CD4-positive, alpha-beta T cell treated with Interleukin-6 for 4 hours (primary cell): ENCODE results near the gene TMC3.
"Not testable (repeated sequence)": the region's sequence is repeated elsewhere in the genome, so short reads cannot be mapped to it uniquely, and the experiment has no call there.

ENCODE experiments used
- DNase-seq: peaks from one replicate; pipeline ENCODE4 v3.0.0-alpha.2; 2020; ENCODE audit warnings: mixed read lengths

Gene TMC3

GRCh38 chr15:81384891-81385720, 11.1 kb upstream of the TMC3 start:
- DNase-seq: no peak

GRCh38 chr15:81381720-81382119, 7.7 kb upstream of the TMC3 start:
- no peak for DNase-seq

- DNase-seq: no peak
Measured at GRCh38 chr15:81380668-81381067, 6.7 kb upstream of the TMC3 start.

DNA sequence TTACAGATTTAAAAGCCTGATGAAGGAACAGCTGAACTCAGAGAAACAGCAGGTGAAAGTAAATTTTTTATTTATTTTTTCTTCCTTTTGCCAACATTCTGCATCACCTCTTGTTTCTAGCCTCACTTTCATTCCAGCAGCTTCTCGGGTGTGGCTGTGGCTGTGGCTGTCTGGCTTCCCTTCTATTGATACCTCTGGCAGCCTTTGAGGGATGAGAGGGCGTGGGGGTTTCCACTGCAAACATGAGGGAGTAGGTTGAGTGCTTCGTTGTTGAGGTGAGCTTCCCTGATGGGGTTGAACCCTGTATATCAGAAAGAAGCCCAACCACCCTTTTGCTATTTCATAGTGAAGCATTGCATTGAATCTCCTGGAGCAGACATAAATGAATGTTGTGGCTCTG, 6.2 kb upstream of the TMC3 start:
- DNase-seq: no peak

DNA sequence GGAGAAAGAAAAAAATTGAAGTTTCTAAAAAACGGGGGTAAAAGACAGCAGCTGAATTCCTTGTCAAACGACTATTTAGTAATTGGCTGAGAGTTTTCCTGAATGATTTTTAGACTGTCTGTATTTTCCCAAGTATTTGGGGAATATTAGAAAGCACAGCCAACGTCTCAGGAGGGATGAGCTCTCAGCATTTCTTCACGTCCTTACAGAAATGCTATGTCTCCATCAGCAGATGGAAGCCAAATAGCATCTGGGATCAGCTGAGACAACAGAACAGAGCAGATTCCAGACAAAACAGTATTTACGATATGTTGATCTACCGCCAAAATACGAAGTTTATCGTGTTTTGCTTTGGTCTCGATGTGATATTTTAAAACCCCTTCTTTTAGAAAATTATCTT, 5.3 kb upstream of the TMC3 start:
- DNase-seq: no peak

GRCh38 chr15:81378443-81378842, 4.4 kb upstream of the TMC3 start:
- no peak for DNase-seq

GRCh38 chr15:81377871-81378270, 3.9 kb upstream of the TMC3 start:
- DNase-seq: no peak

- DNase-seq: no peak
Measured at GRCh38 chr15:81376231-81376630, 2.2 kb upstream of the TMC3 start.

- no peak for DNase-seq
Measured at GRCh38 chr15:81375461-81375860, 1.4 kb upstream of the TMC3 start.

DNA sequence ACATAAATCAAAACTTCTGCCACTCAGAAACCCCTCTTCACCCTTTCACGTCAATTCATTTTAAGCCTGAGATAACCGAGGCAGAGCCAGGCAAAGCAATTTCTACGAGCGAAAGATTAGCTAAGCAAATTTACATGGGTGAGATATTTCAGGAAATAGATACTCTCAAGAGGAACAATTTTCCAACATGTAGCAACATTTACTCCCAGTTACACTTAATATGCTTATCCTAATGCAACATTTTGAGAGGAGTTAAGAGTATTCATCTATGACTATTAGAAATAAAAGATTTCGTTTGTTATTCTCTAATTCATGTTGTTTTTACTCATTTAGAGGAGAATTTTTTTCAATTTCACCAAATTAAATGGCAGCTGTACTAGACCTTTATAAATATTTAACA, 837 bp downstream of the TMC3 start:
- no peak for DNase-seq

DNA sequence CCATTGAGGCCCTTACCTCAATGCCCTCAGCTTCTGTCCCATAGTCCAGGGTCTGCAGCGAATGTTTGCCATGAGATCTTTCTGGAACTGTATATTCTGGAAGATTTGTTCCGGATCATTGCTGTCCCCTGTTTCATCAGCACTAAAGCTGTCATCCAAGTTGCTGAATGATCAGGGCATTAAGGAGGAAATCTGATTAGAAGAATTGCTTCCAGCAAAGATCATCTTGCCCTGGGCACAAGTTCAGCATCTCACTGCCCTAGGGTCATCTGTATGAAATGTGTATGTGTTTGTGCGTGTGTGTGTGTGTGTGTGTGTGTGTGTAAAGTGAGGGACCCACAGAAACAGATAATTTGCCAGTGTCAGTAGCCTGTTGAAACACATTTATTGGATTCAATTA, 1.4 kb downstream of the TMC3 start:
- DNase-seq: no peak

GRCh38 chr15:81363718-81364500, 10.1 kb downstream of the TMC3 start:
- no peak for DNase-seq

GRCh38 chr15:81363276-81363675, 10.7 kb downstream of the TMC3 start:
- DNase-seq: no peak

DNA sequence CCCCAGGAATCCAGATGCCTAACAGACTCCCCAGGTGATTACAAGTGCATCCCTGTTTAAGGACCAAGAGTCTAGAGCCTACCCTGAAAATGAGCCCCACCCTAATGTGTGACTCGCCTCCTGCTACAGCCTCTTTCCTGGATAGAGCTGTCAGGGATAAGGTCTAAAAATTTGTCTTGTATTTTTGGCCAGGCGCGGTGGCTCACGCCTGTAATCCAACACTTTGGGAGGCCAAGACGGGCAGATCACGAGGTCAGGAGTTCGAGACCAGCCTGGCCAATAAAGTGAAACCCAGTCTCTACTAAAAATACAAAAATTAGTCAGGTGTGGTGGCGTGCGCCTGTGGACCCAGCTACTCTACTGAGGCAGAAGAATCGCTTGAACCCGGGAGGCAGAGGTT, 11.2 kb downstream of the TMC3 start:
- no peak for DNase-seq

DNA sequence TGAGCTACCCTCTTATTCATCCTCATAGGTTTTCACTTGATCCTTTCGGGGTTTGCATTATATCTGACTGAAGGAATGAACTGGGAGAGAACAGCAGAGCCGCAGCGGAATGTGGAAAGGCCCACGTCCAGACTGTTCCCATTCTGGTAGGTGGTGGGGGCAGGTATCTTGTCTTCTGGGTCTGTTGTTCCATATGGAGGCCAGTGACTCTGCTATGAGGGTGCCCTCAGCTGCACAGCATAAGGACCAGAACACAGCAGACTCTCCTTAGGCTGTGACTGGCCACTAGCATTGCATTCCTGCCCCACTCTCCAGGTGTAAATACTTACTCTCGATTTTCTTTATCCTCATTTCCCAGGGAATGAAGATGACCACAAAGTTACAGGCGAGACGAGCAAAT, 12.1 kb downstream of the TMC3 start:
- no peak for DNase-seq

GRCh38 chr15:81360491-81360890, 13.5 kb downstream of the TMC3 start:
- DNase-seq: no peak

- no peak for DNase-seq
Measured at GRCh38 chr15:81358248-81358647, 15.8 kb downstream of the TMC3 start.

- DNase-seq: no peak
Measured at GRCh38 chr15:81357180-81357686, 16.8 kb downstream of the TMC3 start.

- no peak for DNase-seq
Measured at GRCh38 chr15:81356252-81356651, 17.8 kb downstream of the TMC3 start.

DNA sequence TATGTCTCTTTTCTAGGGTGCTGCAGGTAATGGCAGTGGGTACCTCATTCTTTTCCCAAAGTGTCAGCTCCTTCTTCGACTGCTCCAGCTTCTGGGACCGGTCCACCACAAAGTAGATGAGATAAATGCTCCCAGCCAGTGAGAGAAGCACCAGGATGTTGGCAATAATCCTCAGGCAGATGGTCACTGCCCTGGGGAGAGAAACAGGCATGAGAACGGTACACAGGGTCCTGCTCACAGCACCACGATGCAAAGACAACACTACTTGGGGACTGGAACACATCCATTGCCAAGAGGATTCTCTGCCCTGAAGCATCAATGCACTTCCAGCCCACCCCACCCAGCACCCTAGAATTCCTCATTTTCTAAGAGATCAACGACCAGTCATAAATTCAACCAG, 22.4 kb downstream of the TMC3 start:
- no peak for DNase-seq

GRCh38 chr15:81349271-81349670, 24.7 kb downstream of the TMC3 start:
- DNase-seq: no peak

DNA sequence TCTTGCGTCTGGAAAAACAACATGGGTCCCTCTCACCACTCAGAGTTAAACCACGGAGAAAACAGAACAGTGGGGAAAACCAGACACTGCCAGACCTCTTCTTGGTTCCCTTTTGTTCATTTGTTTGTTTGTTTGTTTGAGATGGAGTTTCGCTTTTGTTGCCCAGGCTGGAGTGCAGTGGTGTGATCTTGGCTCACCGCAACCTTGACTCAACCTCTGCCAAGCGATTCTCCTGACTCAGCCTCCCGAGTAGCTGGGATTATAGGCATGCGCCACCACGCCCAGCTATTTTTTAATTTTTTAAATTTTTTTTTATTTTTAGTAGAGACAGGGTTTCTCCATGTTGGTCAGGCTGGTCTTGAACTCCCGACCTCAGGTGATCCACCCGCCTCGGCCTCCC, 25.3 kb downstream of the TMC3 start:
- not testable (repeated sequence) for DNase-seq

DNA sequence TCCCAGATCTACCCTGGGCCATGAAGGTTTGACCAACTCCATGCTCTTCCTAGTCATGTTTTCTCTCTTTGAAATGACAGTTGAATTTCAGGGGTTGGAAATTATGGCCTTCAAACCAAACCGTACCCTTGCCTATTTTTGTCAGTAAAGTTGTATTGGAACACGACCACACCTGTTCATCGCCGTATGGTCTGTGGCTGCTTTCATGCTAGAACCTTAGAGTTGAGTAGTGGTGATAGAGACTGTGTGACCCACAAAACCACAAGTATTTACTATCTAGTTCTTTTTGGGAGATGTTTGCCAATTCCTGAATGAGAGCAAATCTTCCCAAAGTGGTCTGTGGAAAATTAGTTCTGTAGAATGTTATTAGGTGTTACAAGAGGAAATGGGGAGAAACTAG, 26.1 kb downstream of the TMC3 start:
- DNase-seq: no peak

DNA sequence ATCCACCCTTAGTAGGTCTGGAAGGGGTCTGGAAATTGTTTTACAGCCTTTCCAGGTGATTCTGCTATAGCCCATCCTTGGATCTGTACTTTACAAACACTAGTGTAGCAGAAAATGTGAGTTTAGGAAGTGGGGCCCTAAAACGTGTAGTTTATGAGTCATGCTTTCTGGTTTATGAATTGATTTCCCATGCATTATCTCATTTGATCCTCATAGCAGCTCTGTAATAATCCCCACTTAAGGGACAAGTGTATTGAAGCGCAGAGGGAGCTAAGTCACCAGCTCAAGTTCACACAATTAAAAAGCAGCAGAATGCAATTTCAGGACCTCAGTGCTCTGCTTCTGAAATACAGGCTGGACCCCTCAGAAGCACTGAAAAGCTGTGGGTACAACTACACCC, 27.4 kb downstream of the TMC3 start:
- DNase-seq: no peak
